HepG2 (cell line): ENCODE results near the gene CEP20. TPM values are rescaled to one million over a fixed set of nuclear protein-coding genes. Genes with fewer than 3 reads are reported as not detected.

Experiments used
- ATF7 ChIP-seq, 2 experiments: fragments of 450-650 bp in 1 of 2; sonication (generic) in 1 of 2; formaldehyde crosslinking in 1 of 2; IDR thresholded peaks; 2 replicates each; pipeline versions ENCODE4 v1.4.0 to v1.6.1; 2016 to 2020; ENCODE audit warnings: antibody characterized with exemption in 1 of 2, mild to moderate bottlenecking in 1 of 2, missing genetic modification reagents in 1 of 2
- GABPA ChIP-seq, 2 experiments: IDR thresholded peaks; 2 replicates each; pipeline ENCODE4 v1.6.1; 2011 to 2016; ENCODE audit warnings: low read depth in 2 of 2, low read length in 1 of 2, missing biosample characterization in 1 of 2, missing genetic modification characterization in 1 of 2
- HDAC1 ChIP-seq: sonication (generic); formaldehyde crosslinking; IDR thresholded peaks from 2 replicates; pipeline ENCODE4 v1.5.1; 2020; ENCODE audit warnings: mild to moderate bottlenecking, missing genetic modification reagents
- HDAC2 ChIP-seq: sonication (generic); formaldehyde crosslinking; IDR thresholded peaks from 2 replicates; pipeline ENCODE4 v1.4.0; 2020; ENCODE audit warnings: missing genetic modification reagents
- HMGA1 ChIP-seq: sonication (generic); formaldehyde crosslinking; conservative IDR thresholded peaks from 2 replicates; pipeline ENCODE4 v1.4.0; 2020; ENCODE audit warnings: missing genetic modification reagents
- HNF1A ChIP-seq, 2 experiments: sonication (generic) in 1 of 2; formaldehyde crosslinking in 1 of 2; IDR thresholded peaks; 2 replicates each; pipeline versions ENCODE4 v1.4.0 to v1.6.1; 2016 to 2020; ENCODE audit warnings: borderline replicate concordance in 1 of 2, low read depth in 1 of 2, mild to moderate bottlenecking in 1 of 2, missing genetic modification reagents in 1 of 2
- KLF11 ChIP-seq: IDR thresholded peaks from 2 replicates; pipeline ENCODE4 v1.6.1; 2016; ENCODE audit warnings: missing compliant biosample characterization
- KMT2A ChIP-seq: sonication (generic); formaldehyde crosslinking; IDR thresholded peaks from 2 replicates; pipeline ENCODE4 v1.4.0; 2020; ENCODE audit warnings: missing genetic modification reagents
- MED13 ChIP-seq: sonication (generic); formaldehyde crosslinking; IDR thresholded peaks from 2 replicates; pipeline ENCODE4 v1.5.0; 2020; ENCODE audit warnings: missing genetic modification reagents
- MYNN ChIP-seq: sonication (generic); formaldehyde crosslinking; IDR thresholded peaks from 2 replicates; pipeline ENCODE4 v1.4.0; 2020; ENCODE audit warnings: mild to moderate bottlenecking, low read depth, missing genetic modification reagents
- NR2F6 ChIP-seq, 2 experiments: IDR thresholded peaks; 2 replicates each; pipeline ENCODE4 v1.6.1; 2016; ENCODE audit warnings: antibody characterized with exemption in 1 of 2, mild to moderate bottlenecking in 1 of 2
- SATB2 ChIP-seq: sonication (generic); formaldehyde crosslinking; IDR thresholded peaks from 2 replicates; pipeline ENCODE4 v1.5.0; 2020; ENCODE audit warnings: missing genetic modification reagents
- SUZ12 ChIP-seq: fragments of 150-350 bp; IDR thresholded peaks from 2 replicates; pipeline ENCODE4 v1.6.1; 2014; ENCODE audit warnings: low read depth, low read length
- TOPORS ChIP-seq: sonication (generic); formaldehyde crosslinking; IDR thresholded peaks from 2 replicates; pipeline ENCODE4 v1.8.0; 2023; ENCODE audit warnings: mild to moderate bottlenecking, missing genetic modification reagents
- ZNF343 ChIP-seq: sonication (generic); formaldehyde crosslinking; IDR thresholded peaks from 2 replicates; pipeline ENCODE4 v1.4.0; 2020; ENCODE audit warnings: mild to moderate bottlenecking, missing genetic modification reagents
- ZNF670 ChIP-seq: sonication (generic); formaldehyde crosslinking; IDR thresholded peaks from 2 replicates; pipeline ENCODE4 v1.8.0; 2022; ENCODE audit warnings: mild to moderate bottlenecking, missing genetic modification reagents, borderline replicate concordance
- ZNF781 ChIP-seq: sonication (generic); formaldehyde crosslinking; IDR thresholded peaks from 2 replicates; pipeline ENCODE4 v1.5.1; 2020; ENCODE audit warnings: borderline replicate concordance, mild to moderate bottlenecking, missing genetic modification reagents; ENCODE audit errors: not compliant biosample characterization
- ZNF879 ChIP-seq: sonication (generic); formaldehyde crosslinking; IDR thresholded peaks from 2 replicates; pipeline ENCODE4 v1.8.1; 2023; ENCODE audit warnings: missing genetic modification reagents
- polyA plus RNA-seq, 8 experiments: library from polyadenylated mRNA; depleted of rRNA in 3 of 8; stranded (reverse) in 7 of 8; unstranded in 1 of 8; fragments of >200 nt; fragmentation: Illumina TruSeq in 4 of 8; extraction: Trizol in 4 of 8; gene quantifications; 2 replicates each; pipeline versions ENCODE4 v1.2.1 to v1.2.3, GENCODE V29; 2011 to 2016; ENCODE audit warnings: low read depth in 4 of 8, missing spikeins in 1 of 8, mixed read lengths in 1 of 8; ENCODE audit not compliant: insufficient read depth in 1 of 8
- total RNA-seq, 5 experiments: library from RNA; depleted of rRNA; stranded (reverse); fragments of >200 nt; fragmentation: Illumina TruSeq; extraction: Trizol; gene quantifications; 2 replicates each; pipeline ENCODE4 v1.2.3, GENCODE V29; 2016; ENCODE audit warnings: low read depth in 1 of 5
- TF ChIP-seq, protein P1 (sequence below): sonication (generic); formaldehyde crosslinking; IDR thresholded peaks from 2 replicates; pipeline ENCODE4 v1.5.0; 2020; ENCODE audit warnings: mild to moderate bottlenecking, missing genetic modification reagents
- TF ChIP-seq, protein P2 (sequence below): sonication (generic); formaldehyde crosslinking; IDR thresholded peaks from 2 replicates; pipeline ENCODE4 v1.4.0; 2020; ENCODE audit warnings: mild to moderate bottlenecking, low read depth, missing genetic modification reagents
- TF ChIP-seq, protein P3 (sequence below): sonication (generic); formaldehyde crosslinking; IDR thresholded peaks from 2 replicates; pipeline ENCODE4 v1.8.0; 2022; ENCODE audit warnings: mild to moderate bottlenecking, missing genetic modification reagents, moderate library complexity

CEP20 gene
- total and polyA plus RNA-seq, 2 of the 13 experiments (the other 11 are each of a cell fraction or from before 2014, with no cell fraction given) = 53.0 to 54.1 TPM

DNA sequence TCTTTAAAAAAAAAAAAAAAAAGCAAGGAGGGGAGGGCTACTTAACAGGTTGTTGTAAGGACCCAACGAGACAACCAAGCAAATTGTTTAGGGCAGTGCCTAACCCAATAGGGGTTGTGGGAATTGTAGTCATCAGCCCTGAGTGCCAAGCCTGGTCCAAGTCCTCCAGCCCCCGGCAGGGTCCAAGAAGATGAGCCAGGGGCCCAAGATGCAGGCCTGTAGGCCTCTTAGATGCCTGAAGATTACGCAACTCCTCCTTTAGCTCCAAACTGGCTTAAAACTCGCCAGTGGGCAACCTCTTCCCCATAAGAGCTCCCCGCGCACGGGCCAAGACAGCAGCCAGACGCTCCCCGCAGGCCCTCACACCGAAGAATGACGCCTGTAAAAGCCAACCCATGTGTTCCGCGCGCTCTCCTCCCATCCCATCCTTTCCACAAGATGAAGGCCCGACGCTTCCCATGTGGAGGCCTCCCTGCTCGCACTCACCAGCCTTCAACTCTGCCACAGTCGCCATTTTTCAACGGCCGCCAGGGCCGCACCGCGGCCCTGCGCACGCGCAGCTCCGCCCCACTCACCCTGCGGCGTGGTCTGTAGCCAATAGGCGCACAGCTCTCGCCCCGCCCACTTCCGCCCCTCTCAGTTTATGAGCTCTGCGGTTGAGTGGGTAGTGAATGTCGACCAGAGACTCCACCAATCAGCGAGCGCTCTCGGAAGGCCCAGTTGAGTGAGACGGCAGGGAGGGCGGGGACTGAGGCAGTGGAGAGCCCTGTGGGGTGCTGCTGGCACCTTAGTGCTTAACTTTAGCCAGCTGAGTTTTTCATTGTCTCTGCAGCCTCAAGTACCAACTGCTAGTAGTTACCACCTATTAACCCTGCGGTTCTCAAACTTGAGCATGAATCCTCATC, at the start of gene CEP20 (continued):
- no peak for TF ChIP-seq HNF1A (IDR thresholded peaks at IDR 0.05; ENCODE audit: low read depth)
- 0 out of 2 replicates have a peak, but pooled peaks have one; percentile 19 for TF ChIP-seq HNF1A (CRISPR knock-in tag; IDR thresholded peaks at IDR 0.05; ENCODE audit: borderline replicate concordance)
- TF ChIP-seq MYNN (CRISPR knock-in tag) = peak; percentile 69; the same call in 1 of the 2 replicates
- TF ChIP-seq HMGA1 (CRISPR knock-in tag) = no peak
- TF ChIP-seq SATB2 (CRISPR knock-in tag) = no peak
- peak; percentile 88 for TF ChIP-seq KMT2A (CRISPR knock-in tag)
- TF ChIP-seq SUZ12 = no peak
- TF ChIP-seq, protein P1, sequence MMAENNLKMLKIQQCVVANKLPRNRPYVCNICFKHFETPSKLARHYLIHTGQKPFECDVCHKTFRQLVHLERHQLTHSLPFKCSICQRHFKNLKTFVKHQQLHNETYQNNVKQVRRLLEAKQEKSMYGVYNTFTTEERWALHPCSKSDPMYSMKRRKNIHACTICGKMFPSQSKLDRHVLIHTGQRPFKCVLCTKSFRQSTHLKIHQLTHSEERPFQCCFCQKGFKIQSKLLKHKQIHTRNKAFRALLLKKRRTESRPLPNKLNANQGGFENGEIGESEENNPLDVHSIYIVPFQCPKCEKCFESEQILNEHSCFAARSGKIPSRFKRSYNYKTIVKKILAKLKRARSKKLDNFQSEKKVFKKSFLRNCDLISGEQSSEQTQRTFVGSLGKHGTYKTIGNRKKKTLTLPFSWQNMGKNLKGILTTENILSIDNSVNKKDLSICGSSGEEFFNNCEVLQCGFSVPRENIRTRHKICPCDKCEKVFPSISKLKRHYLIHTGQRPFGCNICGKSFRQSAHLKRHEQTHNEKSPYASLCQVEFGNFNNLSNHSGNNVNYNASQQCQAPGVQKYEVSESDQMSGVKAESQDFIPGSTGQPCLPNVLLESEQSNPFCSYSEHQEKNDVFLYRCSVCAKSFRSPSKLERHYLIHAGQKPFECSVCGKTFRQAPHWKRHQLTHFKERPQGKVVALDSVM (CRISPR knock-in tag) = peak; percentile 31; the same call in 1 of the 2 replicates
- no peak for TF ChIP-seq ATF7 (IDR thresholded peaks at IDR 0.05)
- TF ChIP-seq ATF7 (CRISPR knock-in tag; IDR thresholded peaks at IDR 0.05) = no peak
- peak; percentile 67; the same call in 1 of the 2 replicates for TF ChIP-seq MED13 (CRISPR knock-in tag)
- TF ChIP-seq GABPA (IDR thresholded peaks at IDR 0.05; ENCODE audit: low read depth, low read length) = peak; percentile 67
- TF ChIP-seq GABPA (CRISPR knock-in tag; IDR thresholded peaks at IDR 0.05; ENCODE audit: low read depth) = peak; percentile 88
- TF ChIP-seq ZNF879 (CRISPR knock-in tag) = no peak
- TF ChIP-seq, protein P2, sequence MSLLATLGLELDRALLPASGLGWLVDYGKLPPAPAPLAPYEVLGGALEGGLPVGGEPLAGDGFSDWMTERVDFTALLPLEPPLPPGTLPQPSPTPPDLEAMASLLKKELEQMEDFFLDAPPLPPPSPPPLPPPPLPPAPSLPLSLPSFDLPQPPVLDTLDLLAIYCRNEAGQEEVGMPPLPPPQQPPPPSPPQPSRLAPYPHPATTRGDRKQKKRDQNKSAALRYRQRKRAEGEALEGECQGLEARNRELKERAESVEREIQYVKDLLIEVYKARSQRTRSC (CRISPR knock-in tag) = 0 out of 2 replicates have a peak, but pooled peaks have one; percentile 14
- peak; percentile 64; the same call in 1 of the 2 replicates for TF ChIP-seq KLF11 (CRISPR knock-in tag)
- TF ChIP-seq HDAC2 (CRISPR knock-in tag) = peak; percentile 73
- TF ChIP-seq NR2F6 (IDR thresholded peaks at IDR 0.05) = no peak
- no peak for TF ChIP-seq NR2F6 (CRISPR knock-in tag; IDR thresholded peaks at IDR 0.05)
- no peak for TF ChIP-seq ZNF670
- TF ChIP-seq ZNF343 (CRISPR knock-in tag) = no peak; the same call in 1 of the 2 replicates
- TF ChIP-seq, protein P3, sequence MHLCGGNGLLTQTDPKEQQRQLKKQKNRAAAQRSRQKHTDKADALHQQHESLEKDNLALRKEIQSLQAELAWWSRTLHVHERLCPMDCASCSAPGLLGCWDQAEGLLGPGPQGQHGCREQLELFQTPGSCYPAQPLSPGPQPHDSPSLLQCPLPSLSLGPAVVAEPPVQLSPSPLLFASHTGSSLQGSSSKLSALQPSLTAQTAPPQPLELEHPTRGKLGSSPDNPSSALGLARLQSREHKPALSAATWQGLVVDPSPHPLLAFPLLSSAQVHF (CRISPR knock-in tag) = no peak
- TF ChIP-seq TOPORS (CRISPR knock-in tag) = no peak
- TF ChIP-seq ZNF781 (CRISPR knock-in tag) = no peak
- peak; percentile 93 for TF ChIP-seq HDAC1 (CRISPR knock-in tag)
